KOPT-K1 (cell line): Measurements from ENCODE around the gene NCL.
A peak's percentile ranks its signal among the peaks of the same experiment; 100 is the strongest.

Experiments
- H3K27ac ChIP-seq: fragments of 200-600 bp; sonication (generic); 2 replicates; pipeline ENCODE4 v1.5.1; 2016; ENCODE audit warnings: antibody characterized with exemption, mild to moderate bottlenecking, low read depth, low read length; ENCODE audit not compliant: poor library complexity, severe bottlenecking
- H3K36me3 ChIP-seq: fragments of 200-600 bp; sonication (generic); 2 replicates; pipeline ENCODE4 v1.5.1; 2017; ENCODE audit warnings: antibody characterized with exemption, mild to moderate bottlenecking, low read length, moderate library complexity; ENCODE audit not compliant: insufficient read depth
- H3K9me3 ChIP-seq: fragments of 200-600 bp; sonication (generic); 2 replicates; pipeline ENCODE4 v1.5.1; 2017; ENCODE audit warnings: antibody characterized with exemption, low read length, mild to moderate bottlenecking; ENCODE audit not compliant: insufficient read depth, poor library complexity, severe bottlenecking

Gene NCL

GRCh38 chr2:231463698-231464575 is at the start of gene NCL:
TSS of gene NCL (minus strand) at chr2:231464484. CDS start at chr2:231464353, 131 bp downstream.
- Histone ChIP-seq H3K9me3 (no peaks in the 10 kb centered on the region), H3K27ac (peak within 1 kb of the TSS; percentile 95), H3K36me3 (peaks cover 48% of the 10 kb centered on the region)

- Histone ChIP-seq H3K27ac (peak overlapping the region; percentile 93), H3K9me3 (no peaks in the 10 kb centered on the region), H3K36me3 (no peaks in the 10 kb centered on the region)
Measured at GRCh38 chr2:231513746-231514224, 49.5 kb upstream of the NCL start.

- Histone ChIP-seq H3K36me3 (no peaks in the 10 kb centered on the region), H3K27ac (no peak overlapping the region), H3K9me3 (no peaks in the 10 kb centered on the region)
Measured at GRCh38 chr2:231512222-231512621, 47.9 kb upstream of the NCL start.

GRCh38 chr2:231503766-231504165 is 39.5 kb upstream of the NCL start:
- H3K27ac ChIP-seq: no peak overlapping the region
- H3K9me3 ChIP-seq: no peaks in the 10 kb centered on the region
- no peaks in the 10 kb centered on the region for H3K36me3 ChIP-seq

- no peaks in the 10 kb centered on the region for H3K36me3 ChIP-seq
- no peaks in the 10 kb centered on the region for H3K9me3 ChIP-seq
- no peak overlapping the region for H3K27ac ChIP-seq
Measured at GRCh38 chr2:231502596-231502995, 38.3 kb upstream of the NCL start.

- Histone ChIP-seq H3K9me3 (no peaks in the 10 kb centered on the region), H3K27ac (no peak overlapping the region), H3K36me3 (no peaks in the 10 kb centered on the region)
Measured at GRCh38 chr2:231497651-231498050, 33.4 kb upstream of the NCL start.

GRCh38 chr2:231494669-231495068 is 30.4 kb upstream of the NCL start:
- Histone ChIP-seq H3K9me3 (no peaks in the 10 kb centered on the region), H3K27ac (no peak overlapping the region), H3K36me3 (no peaks in the 10 kb centered on the region)

GRCh38 chr2:231490801-231491200 is 26.5 kb upstream of the NCL start:
- Histone ChIP-seq H3K9me3 (no peaks in the 10 kb centered on the region), H3K27ac (no peak overlapping the region), H3K36me3 (no peaks in the 10 kb centered on the region)

- H3K9me3 ChIP-seq: no peaks in the 10 kb centered on the region
- H3K27ac ChIP-seq: no peak overlapping the region
- no peaks in the 10 kb centered on the region for H3K36me3 ChIP-seq
Measured at GRCh38 chr2:231489990-231490389, 25.7 kb upstream of the NCL start.

GRCh38 chr2:231488331-231488730 is 24.0 kb upstream of the NCL start:
- Histone ChIP-seq H3K27ac (no peak overlapping the region), H3K36me3 (no peaks in the 10 kb centered on the region), H3K9me3 (no peaks in the 10 kb centered on the region)

- H3K9me3 ChIP-seq: no peaks in the 10 kb centered on the region
- H3K36me3 ChIP-seq: no peaks in the 10 kb centered on the region
- no peak overlapping the region for H3K27ac ChIP-seq
Measured at GRCh38 chr2:231486851-231487596, 22.7 kb upstream of the NCL start.

GRCh38 chr2:231483398-231484329 is 19.4 kb upstream of the NCL start:
- H3K9me3 ChIP-seq: no peaks in the 10 kb centered on the region
- H3K36me3 ChIP-seq: no peaks in the 10 kb centered on the region
- H3K27ac ChIP-seq: no peak overlapping the region

- Histone ChIP-seq H3K27ac (no peak overlapping the region), H3K36me3 (no peaks in the 10 kb centered on the region), H3K9me3 (no peaks in the 10 kb centered on the region)
Measured at GRCh38 chr2:231482806-231483391, 18.6 kb upstream of the NCL start.

GRCh38 chr2:231480781-231481180 is 16.5 kb upstream of the NCL start:
- no peaks in the 10 kb centered on the region for H3K9me3 ChIP-seq
- H3K36me3 ChIP-seq: no peaks in the 10 kb centered on the region
- no peak overlapping the region for H3K27ac ChIP-seq
